GF-D8 (cell line): ENCODE measurements around the gene FHIT.

Experiments used
- DNase-seq: peaks from one replicate; lab custom pipeline; 2025; lab: John Stamatoyannopoulos, UW

The FHIT gene

DNA sequence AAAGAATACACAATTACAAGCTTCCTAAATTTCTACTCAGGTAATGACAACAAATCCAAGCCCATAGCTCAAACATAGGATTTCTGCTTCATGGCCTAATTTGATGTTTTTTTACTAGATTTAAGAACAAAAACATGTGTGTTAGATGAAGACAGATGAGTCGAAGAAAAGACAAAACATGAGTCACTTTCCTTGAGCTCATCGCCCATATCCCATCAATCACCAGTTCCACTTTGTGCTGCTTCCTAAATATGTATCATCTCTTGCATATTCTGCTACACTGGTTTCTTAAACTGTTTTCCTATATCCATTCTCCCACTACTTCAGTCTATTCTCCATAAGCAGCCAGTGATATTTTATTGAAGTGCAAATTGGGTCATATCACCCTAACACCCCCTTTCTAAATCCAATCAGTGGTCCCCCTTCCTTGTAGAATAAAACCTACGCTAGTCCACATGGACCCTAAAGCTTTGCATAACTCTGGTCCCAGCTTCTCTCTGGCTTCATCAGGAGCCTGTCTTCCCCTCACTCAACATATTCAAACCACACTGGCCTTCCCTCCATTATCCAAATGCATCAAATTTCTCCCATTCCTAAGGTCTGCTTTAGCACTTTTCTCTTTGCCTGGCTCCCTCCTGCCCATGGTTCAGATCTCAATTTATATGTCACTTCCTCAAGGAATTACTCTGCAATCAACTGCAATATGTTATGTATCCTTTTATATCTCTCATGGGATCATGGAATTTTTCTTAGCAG is 1033.9 kb downstream of the FHIT start:
- DNase-seq: no peak

DNA sequence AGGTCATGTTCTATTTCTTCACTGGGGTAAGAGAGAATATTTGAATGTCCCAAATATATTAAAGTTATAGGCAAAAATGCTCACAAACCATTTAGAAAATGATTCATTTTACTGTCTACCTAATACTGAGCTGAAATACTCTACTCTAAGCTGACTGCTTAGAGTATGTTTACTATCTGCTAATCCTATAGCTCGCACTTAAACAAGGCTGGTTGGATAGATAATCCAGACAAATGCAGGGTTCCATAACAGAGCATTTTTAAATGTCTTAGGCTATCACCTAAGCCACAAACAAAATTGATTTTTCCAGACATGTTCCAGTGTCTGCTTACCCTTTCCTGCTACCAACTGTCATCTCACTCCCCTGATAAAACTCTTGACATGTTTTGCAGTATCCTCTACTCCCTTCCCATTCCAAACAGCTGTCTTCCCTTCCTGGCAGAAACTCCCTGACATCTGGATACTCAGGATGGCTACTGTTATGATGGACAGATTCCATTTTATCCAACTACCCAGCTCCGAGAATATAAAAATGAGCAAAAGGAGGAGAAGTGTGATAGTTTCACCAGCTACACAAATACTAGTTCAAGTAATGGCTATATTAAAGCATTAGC is 1034.7 kb downstream of the FHIT start:
- DNase-seq: no peak

DNA sequence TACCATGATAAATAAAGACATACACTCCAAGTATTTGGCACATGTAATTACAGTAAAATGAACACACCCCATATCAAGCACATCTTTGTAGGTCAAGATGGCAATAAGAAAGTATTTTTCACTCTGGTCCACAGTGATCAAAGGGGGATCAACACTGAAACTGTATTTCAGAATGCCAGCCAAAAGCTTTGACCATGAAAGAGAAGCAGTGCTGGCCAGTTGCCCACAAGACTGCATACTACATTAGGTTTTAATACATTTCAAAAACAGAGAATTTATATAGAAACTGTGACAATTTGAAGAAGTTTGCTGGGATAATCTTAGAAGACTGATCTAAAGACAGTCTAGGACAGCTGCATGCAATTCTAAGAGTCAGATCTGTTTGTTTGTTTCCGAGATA is 1035.3 kb downstream of the FHIT start:
- no peak for DNase-seq

DNA sequence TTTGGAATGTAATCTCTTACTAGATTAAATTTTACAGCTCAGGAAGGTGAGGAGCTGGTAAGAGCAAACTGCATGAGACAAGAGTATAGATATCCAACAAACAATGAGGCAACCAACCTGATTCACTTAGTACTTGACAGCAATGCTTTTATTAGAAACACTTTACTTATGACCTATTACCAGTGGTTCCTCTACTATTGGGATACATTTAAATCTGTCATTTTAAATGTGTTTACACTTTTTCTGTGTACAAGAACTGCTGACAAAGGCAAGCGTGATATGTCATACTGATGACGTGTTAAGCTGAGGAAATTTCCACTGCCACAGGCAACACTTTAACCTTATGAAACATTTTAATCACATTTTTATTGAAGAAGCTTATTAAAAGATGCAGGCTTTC is 1043.3 kb downstream of the FHIT start:
- no peak for DNase-seq

DNA sequence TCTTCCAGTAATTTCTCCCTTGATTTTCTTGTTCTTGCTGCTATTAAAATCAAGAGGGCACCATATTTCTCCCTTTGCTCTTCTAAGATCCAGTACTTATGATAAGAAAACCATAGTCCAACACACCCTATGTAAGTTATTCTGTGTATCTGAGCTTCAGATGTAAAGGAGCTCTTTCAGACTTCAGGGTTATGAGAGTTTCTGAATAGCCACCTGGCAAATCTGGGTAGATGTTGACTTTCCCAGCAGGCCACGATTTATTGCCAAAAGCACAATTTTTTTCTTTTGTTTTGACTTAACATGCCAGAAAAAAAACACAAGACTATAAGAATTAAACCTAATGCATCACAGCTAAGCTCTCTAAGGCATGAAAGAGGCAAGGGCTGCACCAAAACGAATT is 1045.0 kb downstream of the FHIT start:
- DNase-seq: no peak

DNA sequence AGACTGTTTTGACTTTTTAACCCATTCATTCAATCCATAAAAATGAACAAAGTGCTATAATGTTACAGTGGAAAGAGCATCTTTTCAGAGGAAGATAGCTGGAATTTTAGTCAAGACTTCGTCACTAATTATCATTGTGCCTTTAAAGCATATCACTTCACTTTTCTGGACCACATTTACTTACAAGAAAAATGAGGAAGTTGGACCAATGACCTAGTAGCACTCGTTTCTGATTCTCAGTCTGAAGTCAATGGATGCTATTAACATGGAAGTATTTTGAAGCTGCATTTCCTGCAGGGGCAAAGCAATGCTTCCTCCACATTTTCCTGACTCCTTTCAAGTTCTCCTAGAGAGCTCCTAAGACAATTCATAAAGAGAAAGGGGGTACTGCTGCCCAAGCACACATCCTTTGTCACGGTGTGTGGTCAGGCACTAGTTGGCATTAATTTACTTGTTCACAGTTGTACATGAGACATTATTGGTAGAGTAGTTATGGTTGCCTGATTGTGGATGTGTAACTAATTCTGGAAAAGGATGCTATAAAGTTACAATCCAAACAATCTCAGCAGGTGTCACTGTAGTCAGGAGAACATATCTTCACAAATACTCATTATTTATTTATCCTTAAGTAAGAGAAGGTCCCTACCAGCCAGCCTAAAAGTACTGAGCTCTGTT is 1049.1 kb downstream of the FHIT start:
- no peak for DNase-seq

DNA sequence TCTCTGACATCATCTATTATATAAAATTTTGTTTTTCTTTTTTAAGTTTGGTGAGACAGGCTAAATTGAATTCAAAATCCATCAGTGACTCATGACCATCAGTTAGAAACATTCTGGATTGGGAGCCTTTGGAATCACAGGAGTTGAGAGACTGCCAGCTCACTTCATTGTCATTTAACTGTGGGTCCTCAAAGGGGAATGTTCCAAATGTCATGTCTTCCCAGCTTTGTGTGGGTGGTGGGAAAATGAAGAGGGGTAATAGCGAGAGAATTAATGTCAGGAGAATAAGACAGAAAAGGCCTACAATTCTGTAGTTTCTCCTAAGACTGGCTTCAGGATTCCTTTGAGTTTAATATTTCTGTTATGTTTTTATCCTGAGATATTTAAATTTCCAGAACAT is 1051.9 kb downstream of the FHIT start:
- no peak for DNase-seq

DNA sequence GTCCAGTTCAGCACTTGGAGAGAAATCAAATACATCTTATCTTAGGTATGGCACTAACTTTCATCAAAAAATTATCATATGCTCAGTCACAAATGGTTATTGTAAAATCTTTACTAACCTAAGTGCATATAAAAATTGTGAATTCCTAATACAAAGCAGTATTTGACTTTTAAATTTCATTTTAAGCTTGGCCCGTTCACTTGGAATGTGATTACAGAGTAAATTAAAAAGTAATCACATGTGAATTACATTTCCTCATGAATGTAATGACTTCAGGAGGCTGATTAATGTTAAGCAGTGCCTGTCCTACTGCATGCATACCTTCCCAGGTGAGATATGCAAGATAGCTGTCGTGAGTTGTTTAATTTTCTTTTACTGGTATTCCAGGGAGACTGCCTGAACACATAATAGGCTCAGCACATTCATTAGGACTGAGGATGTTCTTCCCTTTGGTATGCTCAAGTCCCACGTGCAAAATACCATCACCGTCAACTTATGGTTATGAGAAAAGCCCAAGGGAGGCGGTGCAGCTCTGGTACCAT is 1053.0 kb downstream of the FHIT start:
- DNase-seq: no peak

DNA sequence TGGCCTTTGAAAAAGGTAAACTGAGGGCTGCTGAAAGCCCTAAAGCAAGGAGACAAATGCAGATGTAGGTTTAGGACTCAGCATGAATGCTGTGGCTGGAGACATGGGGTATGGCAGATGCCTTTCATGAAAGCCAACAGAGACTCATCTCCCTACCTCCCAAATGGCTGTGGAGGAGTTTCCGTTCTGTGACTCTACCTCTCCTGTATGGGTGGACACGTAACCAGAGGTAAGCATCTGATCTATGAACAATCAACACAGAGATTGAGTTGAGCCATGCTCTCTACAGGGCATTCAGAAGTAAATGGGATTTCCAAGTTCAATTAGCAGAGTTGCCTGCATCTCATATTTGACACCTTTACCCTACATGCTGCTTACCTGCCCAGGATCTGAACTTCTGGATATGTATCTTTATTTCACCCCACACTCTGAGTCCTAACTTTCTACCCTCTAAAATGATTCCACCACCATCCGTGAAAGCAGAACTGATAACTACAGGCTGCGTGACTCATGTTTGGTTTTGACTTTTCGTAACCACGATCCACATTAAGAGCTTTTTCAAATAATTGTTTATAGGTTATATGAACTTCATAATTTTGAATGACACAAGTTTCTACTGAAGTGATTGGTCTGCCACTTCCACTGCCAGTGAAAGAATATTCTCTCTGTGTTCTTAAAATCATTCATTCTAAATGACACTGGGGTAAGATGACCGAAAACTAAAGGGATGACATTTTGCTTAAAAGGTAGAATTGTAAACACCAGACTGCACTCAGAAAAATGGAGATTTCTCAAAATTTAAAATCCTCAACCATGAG is 1058.7 kb downstream of the FHIT start:
- no peak for DNase-seq

DNA sequence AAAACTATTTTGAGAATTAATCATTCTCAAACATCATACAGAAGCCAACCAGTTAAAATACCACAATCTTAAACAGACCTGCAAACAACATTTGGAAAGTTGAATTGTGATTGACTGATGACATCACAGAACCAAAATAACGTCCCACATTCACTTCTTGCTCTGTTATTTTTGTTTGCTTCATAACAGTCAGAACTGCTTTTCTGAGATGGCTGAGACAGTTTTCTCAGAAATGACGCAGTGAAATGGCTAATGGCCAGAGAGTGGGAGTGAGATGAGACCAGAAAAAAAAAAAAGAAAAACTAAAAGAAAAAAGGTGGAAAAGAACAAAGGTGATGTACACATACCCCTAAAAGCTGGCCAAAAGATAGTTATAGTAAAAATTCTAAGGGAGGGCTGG is 1061.2 kb downstream of the FHIT start:
- DNase-seq: no peak

DNA sequence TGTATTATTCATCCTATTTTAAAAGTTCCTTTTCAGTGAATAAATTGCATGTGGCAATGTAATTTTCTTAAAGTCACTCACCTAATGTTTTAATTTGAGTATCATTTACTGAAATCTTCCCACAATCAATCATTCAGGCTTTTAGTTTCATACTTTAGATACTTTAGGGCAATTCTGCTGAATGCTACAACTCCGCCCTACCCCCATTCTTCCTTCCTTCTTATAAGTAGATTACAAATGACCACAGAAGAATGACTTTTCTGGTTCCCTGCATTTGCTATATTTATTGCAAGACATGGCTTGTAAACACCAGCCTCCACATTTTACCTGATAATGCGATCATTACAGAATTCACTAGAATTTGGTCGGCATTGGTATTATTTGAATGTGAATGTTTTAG is 1061.9 kb downstream of the FHIT start:
- no peak for DNase-seq

DNA sequence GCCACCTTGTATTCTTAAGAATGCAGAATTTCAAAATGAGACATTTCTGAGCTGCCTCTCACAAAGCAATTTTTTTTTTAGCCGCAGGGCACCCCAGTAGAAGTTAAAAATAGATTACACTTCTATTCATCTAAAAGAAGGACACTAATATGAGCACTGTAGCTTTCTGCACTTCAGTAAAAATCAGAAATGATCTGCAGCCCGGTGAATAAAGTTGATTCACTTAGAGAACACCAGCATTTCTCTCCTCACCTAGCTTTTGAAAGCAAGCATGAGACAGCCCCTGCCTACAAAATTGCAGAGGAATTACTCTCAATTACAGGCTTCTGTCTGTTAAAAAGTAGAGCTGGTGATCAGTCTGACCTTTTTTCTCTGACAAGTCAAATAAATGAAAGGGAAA is 1062.4 kb downstream of the FHIT start:
- DNase-seq: no peak

DNA sequence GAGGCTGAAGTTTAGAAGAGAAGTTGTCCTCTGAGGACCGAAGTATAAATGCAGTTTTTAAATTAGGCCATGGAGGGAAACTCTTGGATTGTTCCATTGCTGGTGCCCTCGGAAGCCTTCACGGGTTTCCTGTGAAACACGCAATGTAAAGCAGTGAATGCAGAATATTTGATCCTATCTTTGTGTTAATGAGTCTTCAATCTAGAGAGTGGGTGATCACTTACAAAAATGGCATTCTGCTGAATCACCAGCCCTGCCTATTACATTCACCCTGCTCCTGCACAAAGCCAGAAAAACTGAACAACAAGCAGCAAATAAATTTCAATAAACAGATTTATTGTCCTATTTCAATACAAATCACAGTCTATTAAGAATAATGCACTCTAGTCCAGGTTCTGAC is 1063.9 kb downstream of the FHIT start:
- no peak for DNase-seq

DNA sequence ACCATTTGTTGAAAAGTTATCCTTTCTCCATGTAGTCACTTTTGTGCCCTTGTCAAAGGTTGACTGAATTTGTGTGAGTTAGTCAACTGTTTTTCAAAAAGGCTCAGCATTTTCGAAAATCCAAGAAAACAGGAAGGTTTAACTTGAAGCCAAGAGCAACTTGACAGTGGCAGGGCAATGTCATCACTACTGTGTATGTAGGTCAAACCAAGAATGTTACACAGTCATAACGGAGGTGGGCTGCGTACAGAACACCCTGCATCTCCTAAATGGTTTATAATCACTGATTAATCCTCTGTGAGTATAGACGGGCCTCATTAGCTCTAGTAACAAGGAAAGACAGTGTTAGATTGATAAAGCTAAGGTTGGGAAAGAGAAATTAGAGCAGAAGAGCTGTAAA is 1064.9 kb downstream of the FHIT start:
- no peak for DNase-seq

DNA sequence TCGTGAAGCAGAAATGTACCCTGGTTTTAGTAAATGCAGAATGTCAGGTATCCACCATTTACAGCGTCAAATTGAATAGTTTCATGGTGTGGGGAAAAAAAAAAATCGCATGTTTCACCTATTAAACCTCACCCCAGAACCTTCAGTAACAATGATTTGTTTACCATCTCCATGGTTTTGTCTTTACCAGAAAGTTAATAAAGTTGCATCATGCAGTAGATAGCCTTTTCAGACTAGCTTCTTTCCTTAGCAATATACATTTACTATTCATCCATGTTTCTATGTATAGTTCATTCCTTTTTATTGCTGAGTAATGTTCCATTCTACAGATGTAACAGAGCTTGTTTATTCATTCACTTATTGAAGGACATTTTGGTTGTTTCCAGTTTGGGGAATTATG is 1066.1 kb downstream of the FHIT start:
- no peak for DNase-seq

DNA sequence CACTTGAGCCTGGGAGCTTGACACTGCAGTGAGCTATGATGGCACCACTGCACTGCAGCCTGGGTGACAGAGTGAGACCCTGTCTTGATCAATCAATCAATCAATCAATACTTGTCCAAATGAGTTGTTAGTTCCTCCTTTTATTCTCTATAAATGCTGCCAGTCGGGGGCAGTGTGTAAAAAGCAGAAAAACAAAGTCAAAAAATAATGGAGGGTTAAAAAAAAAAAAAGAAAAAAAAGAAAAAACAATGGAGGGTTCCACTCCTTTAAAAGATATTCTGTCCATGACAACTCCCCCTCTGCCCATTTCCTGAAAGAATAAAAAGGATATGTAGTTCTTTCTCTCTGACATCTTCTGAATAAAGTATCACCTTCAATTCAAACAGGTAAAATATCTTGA is 1068.6 kb downstream of the FHIT start:
- DNase-seq: no peak

DNA sequence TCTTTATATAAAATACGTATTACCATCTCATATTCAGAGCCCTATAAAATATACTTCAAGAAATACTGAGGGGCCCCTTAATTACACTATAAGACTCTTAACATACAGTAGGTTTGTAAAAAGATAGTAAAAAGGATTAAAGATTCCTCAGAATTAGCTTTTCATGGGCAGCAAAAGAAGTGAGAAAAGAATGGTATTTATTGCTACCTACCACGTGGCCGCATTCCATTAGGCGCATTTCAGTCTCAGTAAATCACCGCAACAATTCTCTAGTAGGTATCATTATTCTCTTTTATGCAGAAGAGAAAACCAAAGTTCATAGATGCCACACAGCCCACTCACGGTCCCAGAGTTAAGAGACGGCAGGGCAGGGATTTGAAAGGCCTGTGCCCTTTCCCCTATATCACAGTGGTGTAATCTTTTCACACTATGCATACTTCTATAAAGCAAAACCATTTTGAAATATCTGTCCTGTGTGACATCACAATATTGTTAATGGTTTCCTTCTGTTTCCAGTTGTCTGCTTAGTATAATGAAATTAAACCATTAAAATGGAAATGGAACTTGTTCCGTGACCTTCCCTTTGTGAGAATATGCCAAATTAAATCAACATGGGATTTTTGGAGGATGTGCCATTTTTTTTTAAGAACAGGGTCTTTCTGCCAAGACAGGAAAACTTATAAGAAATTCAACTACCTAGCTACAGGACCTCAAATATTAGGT is 1072.2 kb downstream of the FHIT start:
- no peak for DNase-seq

DNA sequence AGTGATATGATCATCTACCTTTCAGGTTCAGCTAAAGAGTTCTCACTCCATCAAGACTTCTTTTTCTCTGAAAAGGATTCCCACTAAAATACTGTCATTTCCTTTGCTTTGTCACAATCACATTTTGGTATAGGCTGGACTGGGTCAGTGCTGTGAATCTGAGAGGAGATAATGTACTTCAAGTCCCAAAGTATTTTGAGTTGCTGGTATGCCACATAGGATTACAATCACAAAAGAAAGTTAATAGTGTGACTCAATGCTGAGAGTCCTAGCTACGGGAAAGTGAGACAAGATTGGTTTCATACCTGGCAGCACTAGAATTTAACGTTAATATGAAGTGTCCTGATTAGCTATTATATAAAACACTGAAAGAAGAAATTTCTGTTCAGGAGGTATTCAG is 1073.5 kb downstream of the FHIT start:
- DNase-seq: no peak

DNA sequence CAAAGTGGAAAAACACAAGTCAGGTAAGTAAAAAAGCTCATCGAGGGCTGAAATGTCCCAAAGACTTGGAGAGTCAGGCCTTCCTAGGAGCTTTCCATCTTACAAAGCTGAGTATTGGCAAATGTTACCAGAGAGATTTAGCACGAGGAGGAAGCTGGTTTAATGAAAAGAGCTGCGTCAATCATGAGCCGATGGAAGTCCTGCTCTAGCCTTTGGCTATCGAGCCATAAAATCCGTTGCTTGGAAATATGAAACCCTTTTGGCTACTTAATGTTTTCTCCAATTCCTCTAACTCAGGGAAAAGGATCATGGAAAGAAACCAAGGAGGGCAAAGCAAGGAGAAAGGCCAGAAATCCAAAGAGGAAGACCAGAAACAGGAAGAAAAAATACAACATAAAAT is 1074.6 kb downstream of the FHIT start:
- no peak for DNase-seq

DNA sequence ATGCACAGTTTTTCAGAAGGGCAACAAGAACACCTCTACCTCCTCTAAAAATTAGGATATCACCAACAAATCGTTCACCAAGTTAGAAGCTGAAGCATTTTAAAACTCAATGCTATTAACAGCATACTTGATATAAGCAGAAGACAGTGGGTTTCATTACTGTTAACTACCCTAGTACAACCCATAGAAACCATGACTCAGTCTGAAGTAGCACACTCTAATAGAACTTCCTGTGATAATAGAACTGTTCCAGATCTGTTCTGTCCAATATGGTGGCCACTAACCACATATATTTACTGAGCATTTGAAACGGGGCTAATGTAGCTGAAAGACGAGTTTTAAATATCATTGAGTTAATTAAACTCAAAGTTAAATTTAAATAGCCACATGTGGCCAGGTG is 1075.6 kb downstream of the FHIT start:
- no peak for DNase-seq

DNA sequence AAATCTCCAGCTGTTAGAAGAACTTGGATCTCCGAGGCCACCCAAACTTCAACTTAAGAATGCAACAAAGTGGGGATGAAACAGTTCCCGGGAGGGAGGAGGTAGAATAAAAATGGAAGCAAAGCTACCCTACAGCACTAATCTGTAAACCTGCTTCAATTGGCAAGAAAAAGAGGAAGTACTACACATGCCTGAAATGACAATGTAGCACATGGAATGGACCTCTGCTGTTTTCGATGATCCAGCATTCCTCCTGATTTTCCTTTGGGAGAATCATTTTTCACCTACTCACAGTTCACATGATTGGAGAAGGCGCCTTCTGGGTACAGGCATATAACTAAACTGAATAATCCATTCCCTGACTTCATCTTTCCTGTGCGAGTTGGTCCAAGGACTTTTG is 1081.5 kb downstream of the FHIT start:
- no peak for DNase-seq

DNA sequence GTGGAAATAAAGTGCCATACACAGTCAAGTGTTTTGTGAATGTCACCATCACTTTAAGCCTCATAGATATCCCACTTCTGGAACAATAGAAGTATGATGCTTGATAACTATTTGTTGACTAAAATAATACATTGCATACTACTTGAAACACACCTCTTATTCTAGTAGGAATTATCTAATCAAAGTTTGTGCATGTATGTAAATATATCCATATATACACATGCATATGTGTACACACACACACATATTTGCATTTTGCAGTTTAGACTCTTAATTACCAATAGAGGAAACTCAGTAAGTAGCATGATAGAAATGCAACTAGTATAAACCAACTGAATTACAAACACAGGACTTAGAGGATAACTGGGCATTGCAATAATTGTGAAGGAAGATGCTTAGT is 1084.1 kb downstream of the FHIT start:
- no peak for DNase-seq
